ENCODE data around the gene SYT5.

DNA sequence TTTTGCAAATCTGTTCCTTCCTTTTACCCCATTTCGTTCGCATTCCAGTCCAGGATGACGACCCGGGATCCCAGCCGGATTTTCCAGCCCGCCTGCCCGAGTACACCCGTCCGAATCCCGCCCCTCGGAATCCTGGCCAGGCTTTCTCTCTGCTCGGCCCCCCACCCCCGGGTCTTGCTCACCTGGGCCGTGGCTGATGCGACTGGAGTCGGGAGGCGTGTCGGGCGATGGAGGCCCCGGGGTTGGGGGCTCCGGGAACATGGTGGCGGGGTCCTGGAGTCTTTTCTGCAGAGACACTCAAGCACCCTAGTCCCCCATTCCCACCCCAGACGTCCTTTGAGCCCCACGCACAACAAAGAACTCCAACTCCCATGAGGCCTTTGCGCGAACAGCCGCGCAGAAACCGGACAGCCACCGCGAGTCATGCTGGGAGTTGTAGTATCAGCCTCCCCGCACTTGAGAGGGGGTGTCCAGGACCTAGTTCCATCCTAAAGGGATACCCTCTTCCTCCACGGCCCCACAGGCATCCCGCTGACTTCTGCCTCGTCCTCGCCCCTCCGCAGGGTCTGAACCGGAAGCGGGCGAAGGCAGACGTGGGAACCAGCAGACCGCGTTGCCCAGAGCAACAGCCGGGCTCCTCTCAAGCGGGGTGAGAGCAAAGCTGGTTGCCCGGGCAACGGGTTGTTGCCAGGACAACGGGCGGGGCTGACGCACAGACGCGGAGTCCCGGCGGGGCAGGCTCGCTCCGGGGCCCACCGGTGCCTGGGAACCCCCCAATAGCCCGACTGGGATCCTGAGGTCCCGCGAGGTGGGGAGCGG lies 1.1 kb downstream of the SYT5 start:
- TF ChIP-seq CTCF (IDR thresholded peaks at IDR 0.05): no peak
- no peak for TF ChIP-seq POLR2A (IDR thresholded peaks at IDR 0.05)
